T follicular helper cell (primary cell): ENCODE measurements around the gene ATL3.
"Not testable (repeated sequence)": the region's sequence is repeated elsewhere in the genome, so short reads cannot be mapped to it uniquely, and the experiment has no call there.

Source experiments
- DNase-seq: peaks from one replicate; pipeline ENCODE4 v3.0.0-alpha.2; 2020; ENCODE audit warnings: low read depth

Gene ATL3

DNA sequence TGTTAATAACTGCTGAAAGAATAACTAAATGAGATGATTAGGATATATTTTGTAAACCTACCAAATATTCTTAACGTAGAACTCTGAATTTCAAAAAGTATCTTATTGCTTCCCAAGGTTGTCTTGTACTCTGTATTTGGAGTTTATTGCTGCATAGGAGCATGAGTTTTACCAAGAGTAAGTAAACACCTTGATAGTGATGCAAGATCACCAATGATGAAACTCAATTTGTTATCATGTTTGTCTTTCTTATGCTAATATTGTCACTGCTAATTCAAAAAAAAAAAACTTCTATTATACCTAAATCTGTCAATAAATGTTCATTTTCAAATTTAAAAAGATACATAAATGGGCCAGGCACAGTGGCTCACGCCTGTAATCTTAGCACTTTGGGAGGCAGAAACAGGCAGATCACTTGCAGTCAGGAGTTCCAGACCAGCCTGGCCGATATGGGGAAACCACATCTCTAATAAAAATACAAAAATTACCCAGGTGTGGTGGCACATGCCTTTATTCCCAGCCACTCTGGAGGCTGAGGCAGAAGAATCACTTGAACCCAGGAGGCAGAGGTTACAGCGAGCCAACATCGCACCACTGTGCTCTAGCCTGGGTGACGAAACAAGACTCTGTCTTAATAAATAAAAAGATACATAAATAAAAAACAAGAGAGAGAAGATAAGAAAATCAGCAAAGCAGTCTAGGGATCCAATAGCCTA lies 84.6 kb downstream of the ATL3 start:
- no peak for DNase-seq

- no peak for DNase-seq
Measured at GRCh38 chr11:63583357-63583677, 87.9 kb downstream of the ATL3 start.

GRCh38 chr11:63581224-63581623 lies 90.0 kb downstream of the ATL3 start:
- not testable (repeated sequence) for DNase-seq

- not testable (repeated sequence) for DNase-seq
Measured at GRCh38 chr11:63578882-63579281, 92.3 kb downstream of the ATL3 start.

DNA sequence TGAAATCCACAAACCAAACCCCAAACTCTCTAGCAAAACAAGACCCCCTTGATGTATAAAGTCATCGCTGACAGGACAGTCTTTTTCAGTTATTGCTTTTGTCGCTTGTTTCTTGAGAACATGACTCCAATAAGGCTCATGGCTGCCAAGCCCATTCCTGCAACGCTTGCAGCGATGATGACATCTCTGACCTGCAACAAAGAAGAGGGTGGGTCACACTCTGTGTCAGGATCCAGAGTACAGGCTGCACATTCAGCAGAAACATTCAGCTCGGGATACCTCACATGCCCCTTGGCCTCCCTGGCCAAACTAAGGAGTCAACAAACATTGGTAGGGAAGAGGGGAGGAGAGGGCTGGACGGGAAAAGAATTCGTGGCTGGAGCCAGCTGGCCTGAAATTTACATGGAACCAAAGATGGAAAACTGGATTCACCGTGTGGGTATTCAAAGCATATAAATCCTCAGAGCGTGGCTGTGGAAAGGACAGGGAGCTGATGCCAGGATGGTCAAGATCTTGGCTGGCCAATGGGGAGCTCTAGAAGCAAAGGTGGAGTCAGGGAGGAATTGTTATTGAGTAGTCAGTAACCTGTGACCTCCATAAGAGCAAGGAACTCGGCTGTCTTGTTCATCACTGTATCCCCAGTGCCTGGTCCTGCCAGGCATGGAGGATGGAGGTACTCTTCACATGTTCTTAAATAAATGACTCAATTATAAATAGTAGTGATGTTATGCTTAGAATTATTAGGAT lies 96.1 kb downstream of the ATL3 start:
- DNase-seq: no peak
